Measurements from ENCODE around the gene OGFOD3. TPM values are rescaled to one million over a fixed set of nuclear protein-coding genes. Genes with fewer than 3 reads are reported as not detected.

The OGFOD3 gene
- total RNA-seq, 4 donors from 2014 or later: 15.0 to 44.4 (median 24.8) TPM

DNA sequence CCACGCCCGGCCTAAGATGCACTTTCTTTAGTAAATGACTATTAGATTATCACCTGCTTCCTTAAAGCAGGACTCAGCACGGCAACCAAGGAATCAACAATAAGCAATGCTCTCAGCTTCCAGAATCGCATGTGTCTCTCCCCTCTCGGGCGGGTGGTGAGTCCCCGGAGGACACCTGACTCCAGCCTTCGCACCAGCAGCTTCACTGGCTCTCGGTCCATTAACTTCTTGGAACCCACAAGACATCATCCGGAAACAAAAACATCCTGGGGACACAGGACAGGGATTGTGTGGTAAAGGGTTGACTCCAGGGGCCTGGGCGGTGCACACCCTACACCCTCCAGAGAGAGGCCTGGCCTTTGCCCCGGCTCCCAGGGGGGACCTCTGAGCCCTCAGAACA, 24.1 kb downstream of the OGFOD3 start:
- Histone ChIP-seq H3K27me3 (no peaks in the 10 kb centered on the region), H3K4me3 (no peak overlapping the region), H3K9me3 (no peaks in the 10 kb centered on the region)

DNA sequence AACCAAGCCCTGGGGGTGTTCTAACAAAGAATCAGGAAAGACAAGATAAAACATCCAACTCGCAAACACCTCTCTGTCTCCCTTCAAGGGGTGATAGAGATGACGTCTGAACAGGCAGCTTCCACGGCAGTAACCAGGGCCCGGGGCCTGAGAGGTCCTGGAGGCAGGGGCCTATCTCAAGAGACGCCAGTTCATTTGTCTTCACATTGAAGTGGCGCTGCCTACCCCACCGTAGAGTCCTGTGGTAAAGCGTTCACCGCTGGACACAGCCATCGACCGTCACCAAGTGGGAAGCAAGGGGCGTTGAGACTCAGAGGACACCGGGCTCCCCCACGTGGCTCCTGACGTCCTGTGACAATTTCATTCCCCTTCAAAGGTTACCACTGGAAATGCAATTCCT, 25.4 kb downstream of the OGFOD3 start:
- H3K36me3 ChIP-seq: no peaks in the 10 kb centered on the region
- no peaks in the 10 kb centered on the region for H3K27me3 ChIP-seq
- intact Hi-C loops (cut with DNase I; ENCODE audit: low total_unique reads): no loop called here
- TF ChIP-seq, protein P1, sequence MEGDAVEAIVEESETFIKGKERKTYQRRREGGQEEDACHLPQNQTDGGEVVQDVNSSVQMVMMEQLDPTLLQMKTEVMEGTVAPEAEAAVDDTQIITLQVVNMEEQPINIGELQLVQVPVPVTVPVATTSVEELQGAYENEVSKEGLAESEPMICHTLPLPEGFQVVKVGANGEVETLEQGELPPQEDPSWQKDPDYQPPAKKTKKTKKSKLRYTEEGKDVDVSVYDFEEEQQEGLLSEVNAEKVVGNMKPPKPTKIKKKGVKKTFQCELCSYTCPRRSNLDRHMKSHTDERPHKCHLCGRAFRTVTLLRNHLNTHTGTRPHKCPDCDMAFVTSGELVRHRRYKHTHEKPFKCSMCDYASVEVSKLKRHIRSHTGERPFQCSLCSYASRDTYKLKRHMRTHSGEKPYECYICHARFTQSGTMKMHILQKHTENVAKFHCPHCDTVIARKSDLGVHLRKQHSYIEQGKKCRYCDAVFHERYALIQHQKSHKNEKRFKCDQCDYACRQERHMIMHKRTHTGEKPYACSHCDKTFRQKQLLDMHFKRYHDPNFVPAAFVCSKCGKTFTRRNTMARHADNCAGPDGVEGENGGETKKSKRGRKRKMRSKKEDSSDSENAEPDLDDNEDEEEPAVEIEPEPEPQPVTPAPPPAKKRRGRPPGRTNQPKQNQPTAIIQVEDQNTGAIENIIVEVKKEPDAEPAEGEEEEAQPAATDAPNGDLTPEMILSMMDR (IDR thresholded peaks at IDR 0.05): no peak
- no peak for TF ChIP-seq POLR2A (IDR thresholded peaks at IDR 0.05)
- H3K27ac ChIP-seq: no peak overlapping the region
- H3K4me3 ChIP-seq: no peak overlapping the region
- no peaks in the 10 kb centered on the region for H3K4me1 ChIP-seq
- no peaks in the 10 kb centered on the region for H3K9me3 ChIP-seq
- DNase-seq: no peak

More for the DNA sequence above, 24.1 kb downstream of the OGFOD3 start:
- no peaks in the 10 kb centered on the region for H3K4me1 ChIP-seq
- TF ChIP-seq POLR2A (IDR thresholded peaks at IDR 0.05): no peak
- TF ChIP-seq, protein P1 (IDR thresholded peaks at IDR 0.05): no peak
- DNase-seq: no peak
- intact Hi-C loops (cut with DNase I; ENCODE audit: low total_unique reads): no loop called here
- no peaks in the 10 kb centered on the region for H3K36me3 ChIP-seq
- no peak overlapping the region for H3K27ac ChIP-seq

DNA sequence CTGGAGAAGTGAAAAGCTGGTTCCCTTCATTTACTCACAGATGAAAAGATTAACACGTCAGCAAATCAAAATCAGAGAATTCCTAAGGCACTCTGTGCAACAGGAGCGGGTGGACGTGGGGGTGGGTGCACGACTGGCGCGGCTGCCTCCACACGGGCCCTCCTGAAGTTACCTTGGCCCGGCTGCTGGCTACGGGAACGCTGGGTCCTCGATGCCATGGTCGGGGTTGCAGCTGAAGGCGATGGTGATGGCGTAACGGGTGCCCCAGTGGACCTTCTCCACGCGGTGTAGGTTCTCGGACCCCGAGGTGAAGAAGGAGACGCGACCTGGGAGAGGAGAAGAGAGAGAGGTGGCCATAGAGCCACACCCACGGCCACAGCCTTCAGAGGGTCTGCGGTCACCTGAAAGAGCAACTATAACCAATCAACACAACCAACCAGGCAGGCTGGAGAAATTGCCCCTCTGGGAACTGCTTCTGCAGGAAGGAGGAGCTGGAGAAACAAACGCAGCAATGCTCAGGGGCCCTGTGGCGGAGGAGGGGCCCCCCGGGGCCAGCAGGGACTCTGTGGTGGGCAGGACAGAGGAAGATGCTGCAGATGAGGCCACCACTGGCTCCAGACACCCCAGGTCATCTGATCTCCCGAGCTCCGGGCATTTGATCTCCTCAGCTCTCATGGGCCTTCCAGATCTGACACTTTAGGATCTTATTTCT, 26.0 kb downstream of the OGFOD3 start:
- no peaks in the 10 kb centered on the region for H3K4me1 ChIP-seq
- no peak for DNase-seq
- H3K9me3 ChIP-seq: no peaks in the 10 kb centered on the region
- TF ChIP-seq, protein P1 (IDR thresholded peaks at IDR 0.05): no peak
- TF ChIP-seq POLR2A (IDR thresholded peaks at IDR 0.05): no peak
- H3K27ac ChIP-seq: no peak overlapping the region
- no peaks in the 10 kb centered on the region for H3K36me3 ChIP-seq
- no peak overlapping the region for H3K4me3 ChIP-seq
- intact Hi-C loops (cut with DNase I; ENCODE audit: low total_unique reads): no loop called here
- no peaks in the 10 kb centered on the region for H3K27me3 ChIP-seq

DNA sequence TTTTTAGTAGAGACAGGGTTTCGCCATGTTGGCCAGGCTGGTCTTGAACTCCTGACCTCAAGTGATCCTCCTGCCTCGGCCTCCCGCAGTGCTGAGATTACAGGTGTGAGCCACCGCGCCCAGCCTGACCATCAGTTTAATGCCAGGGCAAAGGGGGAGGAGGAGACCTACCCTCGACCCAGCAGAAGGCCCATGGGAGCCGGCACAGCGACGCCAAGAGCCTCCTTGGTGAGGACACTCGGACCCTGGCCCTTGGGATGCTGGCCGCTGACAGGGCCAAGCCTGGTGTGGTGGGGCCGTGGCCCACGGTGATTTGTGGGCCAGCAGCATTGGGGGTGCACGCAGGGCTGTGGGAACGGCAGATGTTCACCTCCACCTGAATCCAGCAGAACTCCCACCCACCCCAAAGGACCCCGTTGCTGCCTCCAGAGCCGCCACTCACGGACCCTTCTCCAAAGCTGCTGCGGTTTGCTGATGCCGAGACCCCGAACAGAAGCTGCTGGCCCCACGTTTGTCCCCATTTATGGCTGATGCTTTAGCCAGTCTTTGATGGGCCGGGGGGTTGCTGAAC, 26.8 kb downstream of the OGFOD3 start:
- TF ChIP-seq, protein P1 (IDR thresholded peaks at IDR 0.05): no peak
- no peak for TF ChIP-seq POLR2A (IDR thresholded peaks at IDR 0.05)
- no peak overlapping the region for H3K4me3 ChIP-seq

DNA sequence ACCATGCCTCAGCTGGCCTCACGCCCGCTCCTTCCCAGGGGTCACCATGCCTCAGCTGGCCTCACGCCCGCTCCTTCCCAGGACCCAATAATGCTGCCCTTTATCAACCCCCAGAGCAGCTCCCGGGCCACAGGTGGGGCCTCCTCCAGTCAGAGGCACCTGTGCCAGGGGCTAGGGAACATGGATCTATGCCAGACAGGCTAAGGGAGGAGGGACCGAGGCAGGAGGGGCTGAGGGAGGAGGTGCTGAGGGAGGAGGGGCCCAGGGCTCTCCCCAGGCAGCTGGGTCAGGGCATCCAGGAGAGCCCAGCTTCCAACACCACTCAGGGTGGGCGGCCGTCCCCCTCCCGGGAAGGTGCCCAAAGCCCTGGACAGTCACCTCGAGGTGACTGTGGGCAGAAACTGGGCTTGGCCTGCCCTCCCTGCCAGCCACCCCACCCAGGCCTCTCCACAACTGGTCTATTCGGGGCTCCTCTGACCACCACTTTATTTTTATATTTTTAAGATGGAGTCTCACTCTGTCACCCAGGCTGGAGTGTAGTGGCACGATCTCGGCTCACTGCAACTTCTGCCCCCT, 27.4 kb downstream of the OGFOD3 start:
- intact Hi-C loops (cut with DNase I; ENCODE audit: low total_unique reads): no loop called here
- H3K27me3 ChIP-seq: no peaks in the 10 kb centered on the region
- TF ChIP-seq POLR2A (IDR thresholded peaks at IDR 0.05): no peak
- TF ChIP-seq, protein P1 (IDR thresholded peaks at IDR 0.05): no peak
- H3K9me3 ChIP-seq: no peaks in the 10 kb centered on the region
- H3K4me1 ChIP-seq: no peaks in the 10 kb centered on the region
- no peak overlapping the region for H3K4me3 ChIP-seq
- H3K36me3 ChIP-seq: no peaks in the 10 kb centered on the region
- no peak overlapping the region for H3K27ac ChIP-seq
- DNase-seq: no peak

More for the DNA sequence above, 26.8 kb downstream of the OGFOD3 start:
- no peak overlapping the region for H3K27ac ChIP-seq
- intact Hi-C loops (cut with DNase I; ENCODE audit: low total_unique reads): no loop called here
- H3K4me1 ChIP-seq: no peaks in the 10 kb centered on the region
- no peak for DNase-seq
- no peaks in the 10 kb centered on the region for H3K27me3 ChIP-seq
- no peaks in the 10 kb centered on the region for H3K36me3 ChIP-seq
- no peaks in the 10 kb centered on the region for H3K9me3 ChIP-seq
